SW480 (cell line): Measurements from ENCODE around the gene PRLR.
A peak's percentile ranks its signal among the peaks of the same experiment; 100 is the strongest.
"Not testable (repeated sequence)": the region's sequence is repeated elsewhere in the genome, so short reads cannot be mapped to it uniquely, and the experiment has no call there.

ENCODE experiments used
- DNase-seq: peaks from one replicate; pipeline ENCODE4 v3.0.0-alpha.2; 2016; ENCODE audit warnings: low spot score

Gene PRLR

DNA sequence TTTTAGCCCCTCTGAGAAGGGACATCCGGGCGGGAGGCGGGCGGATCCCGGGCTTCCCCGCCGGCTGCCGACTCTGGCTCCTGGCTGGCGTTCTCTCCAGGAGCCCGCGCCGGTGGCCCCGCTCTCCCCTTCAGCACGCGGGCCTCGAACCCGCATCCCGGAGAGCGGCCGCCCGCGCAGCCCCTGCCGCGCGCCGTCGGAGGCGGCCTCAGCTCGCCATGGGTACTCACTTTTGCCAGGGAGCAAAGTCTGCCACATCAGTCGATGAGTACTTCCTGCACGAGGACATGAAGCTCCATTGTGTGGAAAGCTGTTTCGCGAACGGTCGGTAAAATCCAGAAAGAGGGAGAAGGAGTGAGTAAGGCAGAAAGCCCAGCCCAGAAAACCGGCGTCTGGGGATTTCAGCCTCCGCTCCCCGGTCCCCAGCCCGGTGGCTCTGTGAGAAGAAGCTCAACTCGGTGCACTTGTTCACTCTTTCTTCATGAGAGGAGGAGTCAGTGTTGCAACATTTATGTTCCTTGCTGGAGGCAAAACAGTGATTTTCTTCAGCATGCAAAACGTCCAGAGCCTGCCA lies at the start of gene PRLR:
PRLR (minus strand) TSS at position 450 of the 574 bp plus-strand sequence. CDS start 140,867 bp downstream, outside the sequence.
- DNase-seq: peak; percentile 36

DNA sequence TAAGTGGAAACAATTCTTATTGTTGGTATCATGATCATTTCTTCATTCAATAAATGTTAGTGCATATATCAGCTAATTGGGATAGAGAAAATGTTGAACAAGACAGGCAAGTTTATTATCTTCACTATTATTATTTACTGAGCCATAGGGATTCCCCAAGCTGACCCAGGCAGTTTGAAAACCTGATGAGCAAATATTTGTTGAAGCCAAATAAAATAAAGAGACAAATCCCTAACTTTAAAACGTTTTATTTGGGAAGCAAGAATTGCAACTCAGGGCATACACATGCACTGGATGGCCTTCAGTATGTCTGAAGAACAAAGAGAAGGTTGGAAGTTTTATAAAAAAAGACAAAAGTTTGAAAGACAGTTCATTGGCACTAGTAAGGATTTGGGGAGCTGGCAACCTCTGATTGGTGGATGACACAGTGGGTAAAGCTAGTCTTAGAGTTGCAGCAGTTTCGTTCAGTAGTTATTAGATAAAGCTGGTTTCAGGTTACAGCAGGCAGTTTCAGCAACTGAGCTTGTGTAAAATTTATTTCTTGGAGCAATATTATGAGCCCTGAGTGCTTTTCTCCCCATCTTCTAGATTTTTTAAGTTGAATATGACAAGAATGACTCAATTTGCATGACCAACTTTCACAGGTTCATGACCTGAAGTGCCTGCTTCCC lies 44.7 kb upstream of the PRLR start:
- no peak for DNase-seq

DNA sequence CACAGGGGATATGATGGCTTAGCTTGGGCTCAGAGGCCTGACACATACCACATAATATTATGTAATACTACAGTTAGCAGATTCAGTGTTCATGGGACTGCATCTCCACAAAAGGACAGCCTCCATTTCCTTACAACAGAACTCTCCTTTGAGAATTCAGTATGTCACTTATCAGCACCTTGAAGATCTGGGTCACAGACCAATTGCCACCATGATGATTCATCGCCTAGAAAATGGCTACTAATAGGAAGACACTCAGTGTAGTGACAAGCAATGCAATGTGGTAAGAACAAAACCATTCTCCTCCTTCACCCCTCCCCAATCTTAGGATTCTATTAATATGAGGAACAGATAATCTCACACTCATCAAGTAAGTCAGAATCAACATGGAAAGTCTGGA lies 38.7 kb upstream of the PRLR start:
- DNase-seq: no peak

DNA sequence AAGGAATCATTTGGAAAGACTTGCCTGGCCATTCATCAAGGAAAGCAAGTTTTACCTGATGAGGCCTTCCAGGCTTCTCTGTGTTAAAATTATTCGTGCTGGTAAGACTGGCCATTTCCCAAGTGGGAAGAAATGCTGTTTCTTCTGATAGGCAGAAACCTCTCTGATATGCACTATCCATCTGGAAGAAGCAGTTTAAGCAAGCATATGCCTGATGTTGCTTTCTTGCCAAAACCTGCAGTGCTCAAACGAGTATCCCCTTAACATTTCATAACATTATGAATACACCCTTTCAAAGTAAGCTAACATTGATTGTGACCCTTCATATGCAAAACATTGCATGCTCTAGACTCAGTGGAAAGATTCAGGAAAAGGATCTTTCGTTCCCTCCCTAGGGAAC lies 36.0 kb upstream of the PRLR start:
- DNase-seq: no peak

DNA sequence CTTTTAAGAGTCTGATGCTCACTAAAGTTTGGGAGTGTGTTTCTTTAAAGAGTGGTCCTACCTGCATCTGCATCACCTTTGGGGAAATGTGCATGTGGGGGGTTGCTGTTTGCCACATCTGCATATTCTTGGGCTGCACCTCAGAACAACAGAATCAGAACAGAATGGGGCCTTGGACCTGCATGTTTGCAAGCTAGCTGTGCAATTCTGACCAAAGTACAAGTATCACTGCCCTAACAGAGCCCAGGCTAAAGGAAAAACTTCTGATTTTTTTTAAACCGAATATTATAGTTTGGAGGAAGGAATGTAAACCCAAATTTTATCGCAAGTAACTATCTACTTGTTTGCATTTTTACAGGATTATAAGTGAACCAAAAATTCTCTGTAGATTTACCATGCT lies 34.2 kb upstream of the PRLR start:
- no peak for DNase-seq

DNA sequence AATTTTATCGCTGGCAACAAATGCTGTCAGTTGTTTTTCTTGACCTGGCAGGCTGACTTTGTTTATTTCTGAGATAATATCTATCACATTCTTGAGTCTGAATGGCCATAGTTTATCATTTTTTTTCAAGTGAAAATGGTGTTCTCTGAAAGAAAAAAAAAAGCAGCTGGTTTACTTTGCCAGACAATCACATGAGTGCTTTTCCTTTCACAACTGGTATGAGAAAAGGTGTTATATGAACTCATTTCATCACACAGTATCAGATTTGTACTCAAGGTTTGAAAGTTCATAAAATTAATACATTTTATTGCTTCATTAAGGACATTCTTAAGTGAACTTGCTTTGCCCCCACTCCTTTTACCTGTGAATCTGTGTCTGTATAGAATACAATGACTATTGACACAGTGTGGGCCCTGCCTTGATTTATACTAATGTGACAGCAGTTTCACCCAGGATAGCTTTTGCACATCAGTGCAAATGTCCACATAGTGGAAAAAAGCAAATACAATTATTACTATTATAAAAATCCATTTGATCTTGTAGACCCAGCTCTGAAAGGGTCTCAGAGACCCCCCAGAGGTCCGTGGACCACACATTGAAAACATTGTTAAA lies 33.1 kb upstream of the PRLR start:
- no peak for DNase-seq

DNA sequence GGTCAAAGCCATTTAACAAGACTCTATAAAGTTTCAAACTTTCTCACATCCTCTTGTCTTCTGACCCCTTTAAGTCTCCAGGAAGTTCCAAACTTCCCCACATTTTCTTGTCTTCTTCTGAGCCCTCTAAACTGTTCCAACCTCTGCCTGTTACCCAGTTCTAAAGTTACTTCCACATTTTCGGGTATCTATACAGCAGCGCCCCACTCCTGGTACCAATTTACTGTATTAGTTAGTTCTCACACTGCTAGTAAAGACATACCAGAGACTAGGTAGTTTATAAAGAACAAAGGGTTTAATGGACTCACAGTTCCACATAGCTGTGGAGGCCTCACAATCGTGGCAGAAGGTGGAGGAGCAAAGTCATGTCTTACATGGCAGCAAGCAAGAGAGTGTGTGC lies 23.3 kb upstream of the PRLR start:
- no peak for DNase-seq

DNA sequence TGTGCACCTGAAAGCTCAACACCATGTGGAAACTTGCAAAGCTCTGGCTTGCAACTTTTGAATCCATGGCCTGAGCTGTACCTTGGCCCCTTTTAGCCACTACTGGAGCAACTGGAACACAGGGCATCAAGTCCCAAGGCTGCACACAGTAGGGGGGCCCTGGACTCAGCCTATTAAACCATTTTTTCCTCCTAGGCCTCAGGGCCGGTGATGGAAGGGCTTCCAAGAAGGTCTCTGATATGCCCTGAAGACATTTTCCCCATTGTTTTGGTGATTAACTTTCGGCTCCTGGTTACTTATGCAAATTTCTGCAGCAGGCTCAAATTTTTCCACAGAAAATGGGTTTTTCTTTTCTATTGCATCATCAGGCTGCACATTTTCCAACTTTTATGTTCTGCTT lies 22.7 kb upstream of the PRLR start:
- no peak for DNase-seq

DNA sequence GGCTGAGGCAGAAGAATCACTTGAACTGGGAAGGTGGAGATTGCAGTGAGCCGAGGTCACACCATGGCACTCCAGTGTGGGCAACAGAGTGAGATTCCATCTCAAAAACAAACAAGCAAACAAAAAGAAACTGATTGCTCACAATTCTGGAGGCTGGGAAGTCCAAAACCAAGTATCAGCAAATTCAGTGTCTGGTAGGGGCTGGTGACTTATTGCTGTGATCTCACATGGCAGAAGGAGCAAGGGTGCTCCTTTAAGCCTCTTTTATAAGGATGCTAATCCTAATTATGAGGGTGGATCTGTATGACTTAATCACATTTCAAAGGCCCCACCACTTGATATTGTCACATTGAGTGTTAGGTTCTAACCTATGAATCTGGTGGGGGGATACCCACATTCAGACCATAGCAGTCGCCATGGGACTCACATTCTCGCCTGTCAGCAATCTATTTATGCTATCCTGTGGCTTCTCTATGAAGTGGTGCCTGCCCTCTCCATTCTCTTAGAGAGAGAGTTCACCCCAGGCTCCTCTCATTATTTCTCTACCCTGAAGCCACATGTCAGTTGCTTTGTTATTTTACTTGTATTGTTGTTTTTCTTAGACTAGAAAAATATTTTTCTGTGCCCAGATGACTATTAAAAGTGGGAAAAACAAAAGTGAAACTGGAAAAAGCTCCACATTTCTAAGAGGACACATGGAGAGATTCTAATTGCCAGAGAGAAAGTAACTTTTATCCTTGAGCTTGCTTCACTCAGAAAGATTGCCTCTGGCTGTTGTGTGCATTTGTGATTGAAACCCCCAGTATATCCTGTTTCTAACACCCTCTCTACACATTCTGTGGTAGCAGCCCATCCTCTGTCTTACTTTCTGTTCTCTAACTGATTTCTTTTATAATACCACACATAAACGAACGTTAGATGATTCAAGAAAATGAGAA lies 18.8 kb upstream of the PRLR start:
- DNase-seq: peak; percentile 4

DNA sequence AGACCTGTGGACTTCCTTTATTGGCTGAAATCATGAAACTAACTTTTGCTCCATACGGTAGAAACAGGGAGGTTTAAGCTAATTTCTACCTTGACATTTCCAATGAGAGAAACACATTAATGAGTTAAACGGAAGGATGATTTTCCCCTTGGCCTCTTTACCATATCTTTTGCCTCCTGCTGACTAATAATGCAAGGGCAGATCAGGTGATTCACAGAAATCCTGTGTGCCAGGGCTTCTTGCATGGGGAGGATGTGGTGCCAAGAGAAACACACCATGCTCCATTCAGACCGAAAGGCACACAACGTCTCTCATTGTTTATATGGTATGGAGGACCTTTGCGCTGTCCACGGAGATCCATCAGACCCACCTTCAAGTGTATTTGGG lies 17.4 kb upstream of the PRLR start:
- DNase-seq: no peak

DNA sequence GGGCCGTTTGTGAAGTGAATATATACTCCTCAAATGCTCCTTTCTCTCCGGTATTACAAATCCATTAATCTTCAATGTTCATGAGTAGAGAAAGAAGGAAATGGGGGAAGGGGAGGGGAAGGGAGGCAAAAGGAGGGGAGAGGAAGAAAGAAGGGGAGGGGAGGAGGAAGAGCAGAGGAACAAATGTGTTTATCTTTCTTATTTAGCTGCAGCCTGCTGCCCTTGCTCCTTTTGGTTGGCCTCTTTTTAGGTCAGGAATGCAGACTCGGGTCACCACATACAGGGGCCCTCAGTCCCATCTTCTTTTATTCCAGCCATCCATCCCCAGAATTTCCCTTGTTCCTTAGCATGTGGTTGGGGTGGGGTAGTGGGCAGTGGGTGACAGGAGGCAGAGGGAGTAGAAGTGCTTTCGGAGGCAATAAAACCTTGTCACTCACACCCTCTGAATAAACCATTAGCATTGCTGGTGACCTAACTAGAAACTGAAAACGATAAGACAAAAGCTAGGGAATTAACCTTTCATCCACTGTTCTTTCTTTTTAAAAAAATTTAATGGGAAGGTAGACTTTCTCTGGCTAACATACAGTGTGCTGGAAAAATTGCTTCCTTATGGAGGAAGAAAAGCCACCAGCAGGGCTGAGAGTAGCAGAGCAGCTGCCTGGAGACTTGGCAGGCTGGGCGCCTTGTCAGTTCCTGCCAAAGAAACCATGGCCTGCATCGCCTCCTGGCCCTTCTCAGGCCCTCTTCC lies 16.8 kb upstream of the PRLR start:
- no peak for DNase-seq

DNA sequence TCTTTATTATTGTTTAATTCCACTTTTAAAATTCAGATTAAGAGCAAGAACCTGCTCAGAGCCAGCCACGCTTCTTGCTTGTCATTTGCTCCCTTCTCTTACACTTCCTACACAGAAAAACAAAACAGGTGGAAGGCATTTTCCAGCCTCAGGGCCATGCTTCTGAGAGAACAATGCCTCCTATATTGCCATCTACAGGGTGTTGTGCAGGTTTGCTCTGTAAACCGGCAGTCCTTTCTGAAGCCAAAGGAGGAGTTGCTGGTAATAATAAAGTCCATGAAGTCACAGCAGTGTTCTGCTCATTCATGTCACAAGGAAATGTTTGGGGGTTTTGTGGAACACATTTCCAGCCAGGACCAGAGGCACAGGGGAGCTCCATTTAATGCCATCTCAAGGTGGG lies 16.1 kb upstream of the PRLR start:
- DNase-seq: peak; percentile 7

DNA sequence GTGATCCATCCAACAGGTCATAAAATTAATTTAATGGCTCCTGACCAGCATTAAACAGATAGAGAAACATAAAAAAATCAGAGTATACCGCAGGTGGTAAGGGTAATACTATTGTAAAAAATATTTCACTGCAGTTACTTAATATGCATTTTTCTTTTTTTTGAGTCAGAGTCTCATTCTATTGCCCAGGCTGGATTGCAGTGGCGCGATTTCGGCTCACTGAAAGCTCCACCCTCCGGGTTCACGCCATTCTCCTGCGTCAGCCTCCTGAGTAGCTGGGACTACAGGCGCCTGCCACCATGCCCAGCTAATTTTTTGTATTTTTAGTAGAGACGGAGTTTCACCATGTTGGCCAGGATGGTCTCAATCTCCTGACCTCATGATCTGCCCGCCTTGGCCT lies 15.1 kb upstream of the PRLR start:
- not testable (repeated sequence) for DNase-seq

DNA sequence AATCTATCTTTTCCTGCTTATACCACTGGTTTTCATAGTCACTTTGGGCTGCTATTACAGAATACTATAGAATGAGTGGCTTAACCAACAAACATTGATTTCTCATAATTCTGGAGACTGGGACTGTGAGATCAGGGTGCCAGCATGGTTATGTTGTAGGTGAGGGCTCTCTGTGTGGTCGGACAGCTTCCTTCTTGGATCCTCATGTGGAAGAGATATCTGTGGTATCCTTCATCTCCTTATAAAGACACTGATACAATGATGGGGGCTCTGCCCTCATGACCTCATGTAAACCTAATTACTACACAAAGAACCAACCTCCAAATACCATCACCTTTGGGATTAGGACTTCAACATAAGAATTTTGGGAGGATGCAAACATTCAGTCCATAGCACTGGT lies 13.9 kb upstream of the PRLR start:
- no peak for DNase-seq

DNA sequence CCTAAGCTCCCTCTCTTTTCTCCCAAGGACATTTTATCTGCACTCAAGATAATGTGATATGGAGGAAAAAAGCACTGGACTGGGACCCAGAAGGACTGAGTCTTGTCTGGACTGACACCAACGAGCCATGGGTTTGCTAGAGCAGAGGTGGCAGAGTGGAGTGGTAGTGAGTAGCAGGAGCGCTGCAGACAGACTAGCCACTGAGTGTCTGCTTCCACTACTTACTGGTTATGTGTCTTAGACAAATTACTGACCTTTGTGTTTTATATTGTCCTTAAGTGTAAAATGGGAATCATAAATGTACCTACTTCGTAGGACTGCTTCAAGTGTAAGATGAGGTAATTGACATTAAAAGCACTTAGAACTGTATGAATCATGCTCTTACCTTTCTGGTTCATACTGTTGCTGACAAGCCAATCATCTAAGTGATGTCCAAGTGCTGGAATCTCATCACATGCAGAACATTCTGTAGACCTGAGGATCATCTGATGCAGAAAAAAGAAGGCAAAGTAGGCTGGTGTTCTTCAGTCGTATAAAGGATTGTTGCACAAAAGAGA lies 12.5 kb upstream of the PRLR start:
- no peak for DNase-seq

DNA sequence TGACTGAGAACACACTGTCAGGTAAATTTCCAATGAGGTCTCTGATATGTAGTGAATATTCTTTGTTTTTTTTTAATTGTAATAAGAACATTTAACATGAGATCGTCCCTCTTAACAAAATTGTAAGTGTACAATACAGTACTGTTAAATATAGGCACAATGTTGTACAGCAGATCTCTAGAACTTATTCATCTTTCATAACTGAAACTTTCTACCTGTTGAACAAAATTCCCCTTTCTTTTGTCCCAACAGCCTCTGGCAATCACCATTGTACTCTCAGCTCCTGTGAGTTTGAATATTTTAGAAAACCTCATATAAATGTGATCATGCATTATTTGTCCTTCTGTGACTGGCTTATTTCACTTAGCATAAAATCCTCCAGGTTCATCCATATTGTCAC lies 10.6 kb upstream of the PRLR start:
- no peak for DNase-seq

DNA sequence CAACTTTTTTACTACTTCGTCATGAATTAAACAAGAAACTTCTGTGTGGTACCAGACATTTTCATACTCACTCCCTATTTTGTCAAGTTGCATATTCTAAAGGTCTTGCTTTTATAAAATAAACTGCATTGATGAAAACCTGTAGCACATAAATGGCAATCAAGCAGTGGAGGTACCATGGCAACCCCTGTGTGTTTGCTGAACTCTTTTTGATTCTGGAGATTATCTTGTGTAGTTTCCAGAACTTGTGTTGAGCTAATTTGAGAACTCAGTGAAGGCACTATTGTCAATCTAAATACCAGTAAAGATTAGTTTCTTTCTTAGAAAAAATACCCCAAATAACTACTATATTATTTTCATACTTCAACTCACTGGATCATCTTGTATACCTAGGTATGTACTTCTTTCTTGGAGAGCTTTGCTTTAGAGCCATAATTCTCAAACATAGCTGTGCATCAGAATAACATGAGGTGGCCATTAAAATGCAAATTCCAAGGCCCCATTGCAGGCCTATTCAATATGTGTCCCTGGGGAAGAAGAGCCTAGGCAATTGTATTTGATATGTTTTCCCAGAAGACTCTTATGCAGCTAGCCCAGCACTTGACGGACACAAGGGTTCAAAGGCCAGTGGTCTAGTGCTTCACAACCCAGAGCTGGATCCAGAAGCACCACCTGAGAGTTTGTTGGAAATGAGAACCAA lies 9.8 kb upstream of the PRLR start:
- no peak for DNase-seq

DNA sequence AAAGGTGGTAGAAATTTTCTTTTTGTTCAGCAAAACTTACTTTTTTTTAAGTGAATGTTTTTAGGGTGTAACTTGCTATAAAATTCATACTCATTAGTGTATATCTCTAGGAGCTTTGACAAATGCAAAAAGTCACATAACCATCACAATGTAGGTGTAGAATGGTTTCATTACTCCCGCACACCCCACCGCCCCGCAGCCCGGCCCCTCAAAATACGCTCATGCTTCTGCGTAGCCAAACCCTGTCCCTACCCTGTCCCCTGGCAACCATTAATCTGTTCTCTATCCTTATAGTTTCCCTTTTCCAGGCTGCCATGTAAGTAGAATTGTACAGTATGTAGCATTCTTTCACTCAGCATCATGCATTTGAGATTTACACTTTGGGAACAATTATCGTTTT lies 9.2 kb upstream of the PRLR start:
- no peak for DNase-seq

DNA sequence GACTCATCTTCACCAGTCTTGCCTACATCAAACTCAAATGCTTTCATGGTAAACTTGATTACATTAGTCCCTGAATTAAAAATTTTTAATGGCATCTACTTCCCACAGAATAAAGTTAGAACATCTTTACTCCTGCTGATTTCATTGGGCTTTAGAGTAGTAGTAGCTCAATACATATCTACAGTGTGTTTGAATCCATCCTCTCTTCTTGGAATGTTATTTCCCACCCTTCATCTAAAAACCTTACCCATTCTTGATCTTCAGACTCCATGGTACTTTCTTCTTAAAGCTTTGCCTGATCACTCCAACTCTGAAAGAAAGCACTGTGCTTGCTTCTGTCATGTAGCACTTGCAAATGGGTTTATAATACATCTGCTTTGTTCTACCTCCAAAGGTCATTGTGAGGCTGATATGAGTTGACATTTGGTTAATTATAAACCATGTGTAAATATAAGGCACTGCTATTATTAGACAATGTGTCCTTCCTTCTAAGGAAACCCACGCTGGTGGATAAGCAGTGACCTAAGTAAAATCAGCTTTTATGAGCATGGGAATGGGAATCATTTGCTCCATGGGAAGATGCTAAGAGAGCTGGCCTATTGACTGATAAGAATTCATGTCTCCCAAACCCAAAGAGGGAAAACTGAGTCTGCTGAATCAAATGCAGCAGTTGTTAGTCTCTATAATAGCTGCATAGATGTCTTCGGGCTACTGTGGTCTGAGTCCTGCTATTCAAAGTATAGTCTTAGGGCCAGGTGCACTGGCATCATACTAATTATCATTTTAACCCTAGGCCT lies 7.5 kb upstream of the PRLR start:
- peak; percentile 44 for DNase-seq

DNA sequence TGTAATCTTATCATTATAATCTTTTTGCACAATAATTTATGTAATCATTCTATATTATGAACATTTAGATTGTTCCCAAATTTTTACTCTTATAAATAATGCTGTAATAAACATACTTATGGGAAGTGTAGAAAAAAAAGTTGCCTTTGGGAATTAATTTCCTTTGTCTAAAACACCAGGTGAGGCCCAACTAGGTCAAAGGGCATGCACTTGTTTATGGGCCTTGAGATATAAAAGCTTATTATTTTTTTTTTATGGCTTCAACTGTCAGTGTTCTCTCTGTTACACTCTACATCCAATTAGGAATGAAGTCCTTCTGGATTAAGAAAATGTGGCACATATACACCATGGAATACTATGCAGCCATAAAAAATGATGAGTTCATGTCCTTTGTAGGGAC lies 6.5 kb upstream of the PRLR start:
- DNase-seq: no peak
